ENCODE results near the gene BYSL.

BYSL gene

GRCh38 chr6:41960028-41960427 lies 38.7 kb downstream of the BYSL start:
- H3K27ac ChIP-seq (ENCODE audit: low read depth, low read length), result no peak overlapping the region
- no peak overlapping the region for H3K9ac ChIP-seq (ENCODE audit: low read depth in 1 of 2, low read length in 2 of 2)
- no peaks in the 10 kb centered on the region for H3K9me3 ChIP-seq (ENCODE audit: control insufficient read depth in 1 of 2, low read length in 2 of 2)
- no peaks in the 10 kb centered on the region for H3K27me3 ChIP-seq (ENCODE audit: control insufficient read depth in 1 of 2, insufficient read depth in 2 of 2, low read length in 2 of 2)
- no peaks in the 10 kb centered on the region for H3K4me1 ChIP-seq (ENCODE audit: control insufficient read depth in 1 of 2, insufficient read depth in 2 of 2, low read length in 2 of 2)
- H3K36me3 ChIP-seq (ENCODE audit: control insufficient read depth in 1 of 2, insufficient read depth in 2 of 2, low read length in 2 of 2), result no peaks in the 10 kb centered on the region
- H3K4me3 ChIP-seq (ENCODE audit: low read depth in 1 of 2, low read length in 2 of 2), result no peak overlapping the region

- Histone ChIP-seq H3K4me1 (ENCODE audit: control insufficient read depth in 1 of 2, insufficient read depth in 2 of 2, low read length in 2 of 2) (peaks cover 6 to 11% of the 10 kb centered on the region in 2 donors), H3K27me3 (ENCODE audit: control insufficient read depth in 1 of 2, insufficient read depth in 2 of 2, low read length in 2 of 2) (no peaks in the 10 kb centered on the region), H3K9ac (ENCODE audit: low read depth in 1 of 2, low read length in 2 of 2) (no peak overlapping the region), H3K4me3 (ENCODE audit: low read depth in 1 of 2, low read length in 2 of 2) (no peak overlapping the region), H3K9me3 (ENCODE audit: control insufficient read depth in 1 of 2, low read length in 2 of 2) (no peaks in the 10 kb centered on the region), H3K27ac (ENCODE audit: low read depth, low read length) (no peak overlapping the region), H3K36me3 (ENCODE audit: control insufficient read depth in 1 of 2, insufficient read depth in 2 of 2, low read length in 2 of 2) (no peaks in the 10 kb centered on the region)
These were observed 42.1 kb downstream of the BYSL start for GRCh38 chr6:41963371-41963770.

DNA sequence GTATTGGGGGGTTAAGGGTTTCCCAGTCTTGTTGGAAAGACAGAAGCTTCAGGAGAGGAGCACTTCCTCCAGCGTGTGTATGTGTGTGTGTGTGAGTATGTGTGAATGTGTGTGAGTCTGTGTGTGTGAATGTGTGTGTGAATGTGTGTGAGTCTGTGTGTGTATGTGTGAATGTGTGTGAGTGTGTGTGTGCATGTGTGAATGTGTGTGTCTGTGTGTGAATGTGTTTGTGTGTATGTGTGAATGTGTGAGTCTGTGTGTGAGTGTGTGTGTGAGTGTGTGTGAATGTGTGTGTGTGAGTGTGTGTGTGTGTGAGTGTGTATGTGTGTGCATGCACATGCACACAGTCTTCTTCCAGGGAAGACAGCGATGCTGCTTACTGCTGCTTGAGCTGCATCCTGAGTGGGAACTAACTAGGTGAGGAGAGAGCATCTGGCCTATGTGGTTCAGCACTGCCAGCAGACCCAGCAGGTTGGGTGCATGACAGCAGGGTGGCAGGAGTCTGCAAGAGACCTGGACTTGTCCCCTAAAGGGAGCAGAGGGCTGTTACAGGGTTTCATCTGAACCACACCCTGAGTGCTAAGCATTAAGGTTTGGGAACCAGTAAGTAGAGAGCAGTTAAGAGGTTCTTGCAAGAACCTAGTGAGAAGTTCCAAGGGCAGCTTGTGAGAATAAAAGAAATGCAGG lies 43.0 kb downstream of the BYSL start:
- no peak overlapping the region for H3K9ac ChIP-seq (ENCODE audit: low read depth in 1 of 2, low read length in 2 of 2)
- H3K36me3 ChIP-seq (ENCODE audit: control insufficient read depth in 1 of 2, insufficient read depth in 2 of 2, low read length in 2 of 2), result no peaks in the 10 kb centered on the region
- H3K4me3 ChIP-seq (ENCODE audit: low read depth in 1 of 2, low read length in 2 of 2), result no peak overlapping the region
- H3K9me3 ChIP-seq (ENCODE audit: control insufficient read depth in 1 of 2, low read length in 2 of 2), result no peaks in the 10 kb centered on the region
- H3K27me3 ChIP-seq (ENCODE audit: control insufficient read depth in 1 of 2, insufficient read depth in 2 of 2, low read length in 2 of 2), result no peaks in the 10 kb centered on the region
- no peak overlapping the region for H3K27ac ChIP-seq (ENCODE audit: low read depth, low read length)
- H3K4me1 ChIP-seq (ENCODE audit: control insufficient read depth in 1 of 2, insufficient read depth in 2 of 2, low read length in 2 of 2), result peaks cover 6 to 11% of the 10 kb centered on the region in 2 donors

- H3K4me3 ChIP-seq (ENCODE audit: low read depth in 1 of 2, low read length in 2 of 2), result no peak overlapping the region
- H3K27me3 ChIP-seq (ENCODE audit: control insufficient read depth in 1 of 2, insufficient read depth in 2 of 2, low read length in 2 of 2), result no peaks in the 10 kb centered on the region
- no peaks in the 10 kb centered on the region for H3K36me3 ChIP-seq (ENCODE audit: control insufficient read depth in 1 of 2, insufficient read depth in 2 of 2, low read length in 2 of 2)
- no peak overlapping the region for H3K9ac ChIP-seq (ENCODE audit: low read depth in 1 of 2, low read length in 2 of 2)
- no peak overlapping the region for H3K27ac ChIP-seq (ENCODE audit: low read depth, low read length)
- peaks cover 6 to 11% of the 10 kb centered on the region in 2 donors for H3K4me1 ChIP-seq (ENCODE audit: control insufficient read depth in 1 of 2, insufficient read depth in 2 of 2, low read length in 2 of 2)
- H3K9me3 ChIP-seq (ENCODE audit: control insufficient read depth in 1 of 2, low read length in 2 of 2), result no peaks in the 10 kb centered on the region
These were observed 44.3 kb downstream of the BYSL start for GRCh38 chr6:41965429-41966213.

- Histone ChIP-seq H3K9me3 (ENCODE audit: control insufficient read depth in 1 of 2, low read length in 2 of 2) (no peaks in the 10 kb centered on the region), H3K4me3 (ENCODE audit: low read depth in 1 of 2, low read length in 2 of 2) (no peak overlapping the region), H3K4me1 (ENCODE audit: control insufficient read depth in 1 of 2, insufficient read depth in 2 of 2, low read length in 2 of 2) (peaks cover 6 to 11% of the 10 kb centered on the region in 2 donors), H3K36me3 (ENCODE audit: control insufficient read depth in 1 of 2, insufficient read depth in 2 of 2, low read length in 2 of 2) (no peaks in the 10 kb centered on the region), H3K9ac (ENCODE audit: low read depth in 1 of 2, low read length in 2 of 2) (no peak overlapping the region), H3K27me3 (ENCODE audit: control insufficient read depth in 1 of 2, insufficient read depth in 2 of 2, low read length in 2 of 2) (no peaks in the 10 kb centered on the region), H3K27ac (ENCODE audit: low read depth, low read length) (no peak overlapping the region)
These were observed 45.1 kb downstream of the BYSL start for GRCh38 chr6:41966214-41966920.

DNA sequence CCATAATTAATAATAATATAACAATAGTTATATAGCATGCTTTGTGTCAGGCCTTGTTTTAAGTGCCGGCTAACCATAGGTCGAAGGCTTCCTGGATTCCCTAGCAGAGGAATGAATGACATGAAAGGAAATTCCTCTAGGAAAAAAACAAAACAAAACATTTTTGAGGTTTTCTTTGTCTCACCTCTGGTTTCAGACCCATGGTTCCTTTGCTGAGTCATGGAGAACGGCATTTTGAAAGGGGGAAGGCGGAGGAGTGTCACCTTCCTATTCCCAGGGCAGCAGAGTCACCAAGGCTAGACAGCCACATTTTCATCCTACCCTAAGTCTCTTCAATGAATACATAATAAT lies 45.6 kb downstream of the BYSL start:
- peaks cover 6 to 11% of the 10 kb centered on the region in 2 donors for H3K4me1 ChIP-seq (ENCODE audit: control insufficient read depth in 1 of 2, insufficient read depth in 2 of 2, low read length in 2 of 2)
- H3K9me3 ChIP-seq (ENCODE audit: control insufficient read depth in 1 of 2, low read length in 2 of 2), result no peaks in the 10 kb centered on the region
- no peak overlapping the region for H3K4me3 ChIP-seq (ENCODE audit: low read depth in 1 of 2, low read length in 2 of 2)
- H3K27ac ChIP-seq (ENCODE audit: low read depth, low read length), result no peak overlapping the region
- no peaks in the 10 kb centered on the region for H3K36me3 ChIP-seq (ENCODE audit: control insufficient read depth in 1 of 2, insufficient read depth in 2 of 2, low read length in 2 of 2)
- H3K9ac ChIP-seq (ENCODE audit: low read depth in 1 of 2, low read length in 2 of 2), result no peak overlapping the region
- no peaks in the 10 kb centered on the region for H3K27me3 ChIP-seq (ENCODE audit: control insufficient read depth in 1 of 2, insufficient read depth in 2 of 2, low read length in 2 of 2)

- Histone ChIP-seq H3K36me3 (ENCODE audit: control insufficient read depth in 1 of 2, insufficient read depth in 2 of 2, low read length in 2 of 2) (no peaks in the 10 kb centered on the region), H3K27ac (ENCODE audit: low read depth, low read length) (no peak overlapping the region), H3K4me3 (ENCODE audit: low read depth in 1 of 2, low read length in 2 of 2) (no peak overlapping the region), H3K4me1 (ENCODE audit: control insufficient read depth in 1 of 2, insufficient read depth in 2 of 2, low read length in 2 of 2) (peaks cover 6 to 11% of the 10 kb centered on the region in 2 donors), H3K9ac (ENCODE audit: low read depth in 1 of 2, low read length in 2 of 2) (no peak overlapping the region), H3K9me3 (ENCODE audit: control insufficient read depth in 1 of 2, low read length in 2 of 2) (no peaks in the 10 kb centered on the region), H3K27me3 (ENCODE audit: control insufficient read depth in 1 of 2, insufficient read depth in 2 of 2, low read length in 2 of 2) (no peaks in the 10 kb centered on the region)
These were observed 46.3 kb downstream of the BYSL start for GRCh38 chr6:41967312-41968287.

GRCh38 chr6:41970436-41970846 lies 49.1 kb downstream of the BYSL start:
- Histone ChIP-seq H3K27ac (ENCODE audit: low read depth, low read length) (no peak overlapping the region), H3K27me3 (ENCODE audit: control insufficient read depth in 1 of 2, insufficient read depth in 2 of 2, low read length in 2 of 2) (no peaks in the 10 kb centered on the region), H3K36me3 (ENCODE audit: control insufficient read depth in 1 of 2, insufficient read depth in 2 of 2, low read length in 2 of 2) (no peaks in the 10 kb centered on the region), H3K9me3 (ENCODE audit: control insufficient read depth in 1 of 2, low read length in 2 of 2) (no peaks in the 10 kb centered on the region), H3K4me1 (ENCODE audit: control insufficient read depth in 1 of 2, insufficient read depth in 2 of 2, low read length in 2 of 2) (peaks cover 6 to 11% of the 10 kb centered on the region in 2 donors), H3K9ac (ENCODE audit: low read depth in 1 of 2, low read length in 2 of 2) (no peak overlapping the region), H3K4me3 (ENCODE audit: low read depth in 1 of 2, low read length in 2 of 2) (no peak overlapping the region)

DNA sequence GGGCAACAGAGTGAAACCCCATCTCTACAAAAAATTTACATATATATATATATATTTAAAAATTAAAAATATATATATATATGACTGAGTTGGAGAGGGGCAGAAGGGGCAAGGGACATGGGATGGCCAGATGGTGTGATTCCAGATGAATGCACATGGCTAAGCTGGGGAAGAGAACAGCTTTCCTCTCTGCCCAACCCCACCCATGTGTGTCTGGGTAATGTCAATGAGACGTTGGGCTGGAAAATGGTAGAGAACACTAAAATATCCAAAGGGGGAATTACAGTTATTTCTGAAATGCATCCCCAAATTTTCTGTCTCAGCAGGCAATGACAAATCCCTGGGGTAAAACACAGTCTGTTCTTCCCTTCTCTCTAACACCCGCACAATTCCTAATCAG lies 51.5 kb downstream of the BYSL start:
- Histone ChIP-seq H3K4me3 (ENCODE audit: low read depth in 1 of 2, low read length in 2 of 2) (no peak overlapping the region), H3K27ac (ENCODE audit: low read depth, low read length) (no peak overlapping the region), H3K4me1 (ENCODE audit: control insufficient read depth in 1 of 2, insufficient read depth in 2 of 2, low read length in 2 of 2) (peaks cover under 1 to 2% of the 10 kb centered on the region in 2 donors), H3K27me3 (ENCODE audit: control insufficient read depth in 1 of 2, insufficient read depth in 2 of 2, low read length in 2 of 2) (no peaks in the 10 kb centered on the region), H3K9me3 (ENCODE audit: control insufficient read depth in 1 of 2, low read length in 2 of 2) (no peaks in the 10 kb centered on the region), H3K9ac (ENCODE audit: low read depth in 1 of 2, low read length in 2 of 2) (no peak overlapping the region), H3K36me3 (ENCODE audit: control insufficient read depth in 1 of 2, insufficient read depth in 2 of 2, low read length in 2 of 2) (no peaks in the 10 kb centered on the region)

All from duodenal mucosa (tissue), 2 donors.